ENCODE data around the gene SCN10A. TPM values are rescaled to one million over a fixed set of nuclear protein-coding genes. Genes with fewer than 3 reads are reported as not detected.

SCN10A gene
- total and polyA plus RNA-seq, 9 donors = 0.05 TPM; not detected in 8

DNA sequence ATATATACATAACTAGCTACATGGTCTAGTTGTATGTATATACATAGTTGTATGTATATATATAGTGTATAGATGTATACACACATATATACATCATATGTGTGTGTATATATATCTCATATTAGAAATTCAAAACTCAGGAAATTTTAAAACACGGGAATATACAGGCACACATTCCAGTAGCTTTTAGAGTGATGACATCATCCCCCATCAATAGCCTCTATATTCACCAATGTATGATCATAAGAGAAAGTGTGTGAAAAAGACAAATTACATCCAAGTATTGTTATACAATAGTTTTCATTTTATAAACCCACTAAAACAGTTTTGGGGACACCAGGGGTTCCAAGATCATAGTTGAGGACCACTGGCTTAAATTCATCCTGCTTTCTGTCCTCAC lies 23.0 kb downstream of the SCN10A start:
- no peaks in the 10 kb centered on the region for H3K9me3 ChIP-seq
- no peak overlapping the region for H3K27ac ChIP-seq
- DNase-seq = no peak
- intact Hi-C loops (cut with DNase I) = no loop called here
- H3K36me3 ChIP-seq = no peaks in the 10 kb centered on the region
- H3K4me3 ChIP-seq = no peak overlapping the region
- 63 to 77% (median 77%) methylated on average over 1 of the region's 1 CpG for whole genome bisulfite sequencing, 3 donors
- H3K4me1 ChIP-seq (ENCODE audit: insufficient read depth) = no peaks in the 10 kb centered on the region
- TF ChIP-seq POLR2A (IDR thresholded peaks at IDR 0.05) (no peak), EP300 (IDR thresholded peaks at IDR 0.05) (no peak)
- TF ChIP-seq, protein P1, sequence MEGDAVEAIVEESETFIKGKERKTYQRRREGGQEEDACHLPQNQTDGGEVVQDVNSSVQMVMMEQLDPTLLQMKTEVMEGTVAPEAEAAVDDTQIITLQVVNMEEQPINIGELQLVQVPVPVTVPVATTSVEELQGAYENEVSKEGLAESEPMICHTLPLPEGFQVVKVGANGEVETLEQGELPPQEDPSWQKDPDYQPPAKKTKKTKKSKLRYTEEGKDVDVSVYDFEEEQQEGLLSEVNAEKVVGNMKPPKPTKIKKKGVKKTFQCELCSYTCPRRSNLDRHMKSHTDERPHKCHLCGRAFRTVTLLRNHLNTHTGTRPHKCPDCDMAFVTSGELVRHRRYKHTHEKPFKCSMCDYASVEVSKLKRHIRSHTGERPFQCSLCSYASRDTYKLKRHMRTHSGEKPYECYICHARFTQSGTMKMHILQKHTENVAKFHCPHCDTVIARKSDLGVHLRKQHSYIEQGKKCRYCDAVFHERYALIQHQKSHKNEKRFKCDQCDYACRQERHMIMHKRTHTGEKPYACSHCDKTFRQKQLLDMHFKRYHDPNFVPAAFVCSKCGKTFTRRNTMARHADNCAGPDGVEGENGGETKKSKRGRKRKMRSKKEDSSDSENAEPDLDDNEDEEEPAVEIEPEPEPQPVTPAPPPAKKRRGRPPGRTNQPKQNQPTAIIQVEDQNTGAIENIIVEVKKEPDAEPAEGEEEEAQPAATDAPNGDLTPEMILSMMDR (IDR thresholded peaks at IDR 0.05) = no peak
- H3K27me3 ChIP-seq = no peaks in the 10 kb centered on the region

DNA sequence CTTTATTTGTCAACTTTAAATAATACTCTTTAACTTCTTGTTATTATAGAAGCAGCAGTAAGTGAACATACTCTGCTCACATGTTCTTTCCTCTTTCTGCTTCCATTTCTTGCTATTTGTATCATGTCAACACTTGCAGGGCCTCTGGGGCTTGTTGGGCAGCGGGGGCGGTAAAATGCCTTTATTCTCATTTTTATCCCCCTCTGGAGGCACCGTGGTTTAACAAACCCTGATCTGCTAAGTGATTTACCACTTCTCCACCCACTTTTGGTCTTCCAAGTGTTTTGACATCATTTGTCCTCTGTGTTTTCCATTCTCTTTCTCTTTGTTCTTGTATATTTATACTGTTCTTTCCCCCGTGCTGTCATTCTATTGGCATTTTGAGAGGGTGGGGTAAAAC lies 33.9 kb downstream of the SCN10A start:
- 45 to 56% (median 52%) methylated on average over 4 of the region's 4 CpGs for WGBS, 3 donors
- Histone ChIP-seq H3K27me3 (no peaks in the 10 kb centered on the region), H3K4me1 (ENCODE audit: insufficient read depth) (no peaks in the 10 kb centered on the region), H3K36me3 (no peaks in the 10 kb centered on the region), H3K9me3 (no peaks in the 10 kb centered on the region), H3K4me3 (no peak overlapping the region), H3K27ac (no peak overlapping the region)
- TF ChIP-seq, protein P1 (IDR thresholded peaks at IDR 0.05) = no peak
- TF ChIP-seq POLR2A (IDR thresholded peaks at IDR 0.05) = no peak
- TF ChIP-seq EP300 (IDR thresholded peaks at IDR 0.05) = no peak
- no peak for DNase-seq
- intact Hi-C loops (cut with DNase I) = no loop called here

DNA sequence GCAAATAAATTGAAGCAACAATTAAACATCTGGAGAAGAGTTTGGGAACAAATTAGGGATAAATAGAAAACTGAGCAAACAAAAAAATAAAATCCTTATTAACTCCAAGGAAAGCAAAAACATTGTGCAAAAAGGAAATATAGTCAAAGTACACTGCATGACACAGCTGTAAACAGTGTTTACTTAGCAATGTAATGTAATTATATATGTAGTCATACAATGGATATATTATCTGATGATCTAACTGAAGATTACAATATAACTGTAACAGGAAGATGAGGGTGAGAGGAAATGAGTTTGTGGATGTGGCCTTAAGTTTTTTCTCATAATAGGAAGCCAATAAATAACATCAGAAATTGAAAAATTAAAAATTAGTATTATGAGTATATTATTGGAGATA lies 42.5 kb downstream of the SCN10A start:
- Histone ChIP-seq H3K9me3 (no peaks in the 10 kb centered on the region), H3K27ac (no peak overlapping the region), H3K36me3 (no peaks in the 10 kb centered on the region), H3K27me3 (no peaks in the 10 kb centered on the region), H3K4me1 (ENCODE audit: insufficient read depth) (no peaks in the 10 kb centered on the region), H3K4me3 (no peak overlapping the region)
- intact Hi-C loops (cut with DNase I) = no loop called here
- DNase-seq = no peak
- TF ChIP-seq, protein P1 (IDR thresholded peaks at IDR 0.05) = no peak
- TF ChIP-seq POLR2A (IDR thresholded peaks at IDR 0.05) (no peak), EP300 (IDR thresholded peaks at IDR 0.05) (no peak)

DNA sequence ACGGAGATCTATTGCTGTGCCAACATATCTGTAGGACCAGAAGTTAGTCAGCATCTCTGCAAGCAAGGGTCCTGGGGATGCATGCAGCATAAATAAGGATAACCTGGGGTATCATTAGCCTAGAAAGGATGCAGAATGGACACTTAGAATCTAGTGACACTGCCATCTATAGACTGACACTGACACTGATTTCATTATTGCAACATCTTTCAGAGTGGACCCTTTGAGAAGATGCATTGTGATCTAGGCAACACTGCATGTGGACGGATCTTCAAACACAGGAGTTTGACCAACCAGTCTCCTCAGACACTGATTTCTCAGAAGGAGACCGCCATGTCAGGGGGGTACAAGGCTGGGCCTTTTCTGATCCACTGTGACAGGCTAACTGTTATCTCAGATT lies 52.4 kb downstream of the SCN10A start:
- no peaks in the 10 kb centered on the region for H3K4me1 ChIP-seq (ENCODE audit: insufficient read depth)
- H3K27me3 ChIP-seq = no peaks in the 10 kb centered on the region
- no peaks in the 10 kb centered on the region for H3K9me3 ChIP-seq
- TF ChIP-seq, protein P1 (IDR thresholded peaks at IDR 0.05) = no peak
- TF ChIP-seq POLR2A (IDR thresholded peaks at IDR 0.05) = no peak
- intact Hi-C loops (cut with DNase I) = no loop called here
- no peak overlapping the region for H3K4me3 ChIP-seq
- DNase-seq = no peak
- no peak overlapping the region for H3K27ac ChIP-seq
- no peaks in the 10 kb centered on the region for H3K36me3 ChIP-seq
- 53 to 65% (median 61%) methylated on average over 3 of the region's 3 CpGs for WGBS, 3 donors

DNA sequence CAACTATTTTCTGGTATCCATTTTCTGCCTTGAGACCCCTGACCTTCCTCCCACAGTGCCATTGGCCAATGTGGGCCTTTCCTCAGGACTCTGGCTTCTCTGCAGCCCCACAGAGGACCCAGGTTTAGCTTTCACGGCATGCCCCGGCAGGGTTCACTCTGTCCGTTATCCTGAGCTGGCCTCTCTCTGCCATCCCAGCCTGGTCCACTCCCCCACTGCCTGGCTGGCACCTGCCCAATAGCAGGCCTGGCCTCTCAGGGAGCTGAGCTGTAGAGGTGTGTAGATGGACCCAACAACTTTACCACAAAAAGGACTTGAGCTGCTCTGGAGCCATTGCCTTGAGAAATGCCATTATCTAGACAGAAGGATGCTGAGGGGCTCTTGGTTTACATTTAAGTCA lies 57.5 kb downstream of the SCN10A start:
- intact Hi-C loops (cut with DNase I) = no loop called here
- H3K4me1 ChIP-seq (ENCODE audit: insufficient read depth) = no peaks in the 10 kb centered on the region
- TF ChIP-seq, protein P1 (IDR thresholded peaks at IDR 0.05) = no peak
- no peak for TF ChIP-seq EP300 (IDR thresholded peaks at IDR 0.05)
- no peak for TF ChIP-seq POLR2A (IDR thresholded peaks at IDR 0.05)
- no peaks in the 10 kb centered on the region for H3K36me3 ChIP-seq
- 79 to 84% (median 82%) methylated on average over 3 of the region's 3 CpGs for WGBS, 3 donors
- no peak overlapping the region for H3K4me3 ChIP-seq
- no peak overlapping the region for H3K27ac ChIP-seq
- H3K27me3 ChIP-seq = no peaks in the 10 kb centered on the region
- H3K9me3 ChIP-seq = no peaks in the 10 kb centered on the region
- no peak for DNase-seq

All from ovary (tissue), 9 donors.